Measurements from ENCODE around the gene ZNF816.
"Not testable (repeated sequence)": the region's sequence is repeated elsewhere in the genome, so short reads cannot be mapped to it uniquely, and the experiment has no call there.

ZNF816 gene

DNA sequence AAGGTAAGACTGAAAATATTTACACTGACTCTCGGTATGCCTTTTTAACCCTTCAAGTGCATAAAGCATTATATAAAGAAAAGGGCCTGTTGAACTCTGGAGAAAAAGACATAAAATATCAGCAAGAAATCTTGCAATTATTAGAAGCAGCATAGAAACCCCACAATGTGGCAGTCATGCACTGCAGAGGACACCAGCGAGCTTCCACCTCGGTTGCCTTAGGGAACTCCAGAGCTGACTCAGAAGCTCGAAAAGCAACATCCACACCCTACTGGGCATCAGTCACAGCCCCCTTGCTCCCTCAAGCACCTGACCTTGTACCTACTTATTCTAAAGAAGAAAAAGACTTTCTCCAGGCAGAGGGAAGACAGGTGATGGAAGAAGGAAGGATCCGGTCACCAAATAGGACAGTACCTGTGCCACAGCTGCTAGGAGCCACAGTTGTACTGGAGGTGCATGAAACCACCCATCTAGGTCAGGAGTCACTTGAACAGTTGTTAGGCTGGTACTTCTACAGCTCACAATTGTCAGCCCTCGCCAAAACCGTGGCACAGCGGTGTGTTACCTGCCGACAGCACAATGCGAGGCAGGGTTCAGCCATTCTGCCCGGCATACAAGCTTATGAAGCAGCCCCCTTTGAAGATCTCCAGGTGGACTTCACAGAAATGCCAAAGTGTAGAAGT is 2.9 kb downstream of the ZNF816 start:
- DNase-seq: no peak

DNA sequence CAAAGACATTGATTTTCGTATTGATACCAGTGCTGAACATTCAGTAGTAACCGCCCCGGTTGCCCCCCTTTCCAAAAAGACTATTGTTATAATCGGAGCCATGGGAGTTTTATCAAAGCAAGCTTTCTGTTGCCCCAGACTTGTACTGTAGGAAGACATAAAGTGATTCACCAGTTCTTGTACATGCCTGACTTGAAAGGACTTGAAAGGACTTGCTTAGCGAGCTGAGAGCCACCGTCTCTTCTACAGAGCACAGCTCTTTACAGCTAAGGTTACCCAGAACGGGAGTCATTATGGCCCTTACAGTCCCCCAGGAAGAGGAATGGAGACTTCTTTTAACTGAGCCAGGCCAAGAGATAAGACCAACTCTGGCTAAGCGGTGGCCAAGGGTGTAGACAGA is 5.1 kb downstream of the ZNF816 start:
- DNase-seq: no peak

DNA sequence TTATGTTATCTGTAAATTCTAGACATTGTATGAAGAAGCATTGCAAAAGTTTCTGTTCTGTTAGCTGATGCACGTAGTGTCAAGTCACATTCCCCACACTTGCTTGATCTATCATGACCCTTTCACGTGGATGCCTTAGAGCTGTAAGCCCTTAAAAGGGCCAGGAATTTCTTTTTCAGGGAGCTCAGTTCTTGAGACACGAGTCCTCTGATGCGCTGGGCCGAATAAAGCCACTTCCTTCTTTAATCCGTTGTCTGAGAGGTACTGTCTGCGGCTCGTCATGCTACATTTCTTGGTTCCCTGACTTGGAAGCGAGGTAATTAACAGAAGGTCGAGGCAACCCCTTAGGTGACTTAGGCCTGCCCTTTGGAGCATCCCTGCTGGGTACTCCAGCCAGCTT is 5.8 kb downstream of the ZNF816 start:
- no peak for DNase-seq

DNA sequence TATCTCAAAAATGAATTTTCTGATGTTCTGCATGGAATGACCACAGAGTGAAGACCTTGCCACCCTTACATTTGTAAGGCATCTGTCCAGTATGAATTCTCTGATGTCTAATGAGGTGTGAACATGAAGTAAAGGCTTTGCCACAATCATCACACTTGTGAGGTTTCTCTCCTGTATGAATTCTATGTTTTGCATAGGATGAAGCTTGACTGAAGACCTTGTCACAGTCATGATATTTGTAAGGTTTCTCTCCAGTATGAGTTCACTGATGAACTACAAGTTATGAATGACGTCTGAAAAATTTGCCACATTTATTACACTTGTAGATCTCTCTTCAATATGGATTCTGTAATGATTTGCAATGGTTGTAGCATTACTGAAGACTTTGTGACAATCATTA is 13.3 kb downstream of the ZNF816 start:
- DNase-seq: no peak

DNA sequence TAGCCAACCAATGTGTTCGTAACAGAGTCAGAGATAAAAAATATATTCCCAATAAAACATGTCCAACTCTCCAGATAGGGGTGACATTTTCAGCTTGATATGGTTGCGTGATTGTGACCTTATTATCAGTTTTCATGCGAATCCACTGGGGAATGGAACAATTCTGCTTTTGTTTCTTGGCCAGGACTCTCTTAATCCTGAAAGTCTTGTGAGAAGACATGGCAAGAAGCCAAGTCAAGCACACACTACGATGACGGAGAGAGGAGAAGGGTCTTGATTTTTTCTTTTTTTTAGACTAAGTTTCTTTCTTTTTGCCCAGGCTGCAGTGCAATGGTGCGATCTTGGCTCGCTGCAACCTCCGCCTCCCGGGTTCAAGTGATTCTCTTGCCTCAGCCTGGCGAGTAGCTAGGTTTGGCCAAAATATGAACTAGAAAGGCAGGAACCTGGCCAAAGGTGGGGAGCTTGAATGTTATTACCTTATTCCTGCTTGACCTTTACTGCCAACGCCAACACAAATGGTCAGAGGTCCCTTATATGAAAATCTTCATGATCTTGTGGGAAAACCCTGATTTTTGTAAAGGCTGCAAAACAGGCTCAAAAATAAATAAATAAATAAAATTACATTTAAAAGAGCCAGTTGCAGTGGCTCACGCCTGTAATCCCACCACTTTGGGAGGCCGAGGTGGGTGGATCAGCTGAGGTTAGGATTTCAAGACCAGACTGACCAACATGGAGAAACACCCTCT is 14.5 kb downstream of the ZNF816 start:
- no peak for DNase-seq

DNA sequence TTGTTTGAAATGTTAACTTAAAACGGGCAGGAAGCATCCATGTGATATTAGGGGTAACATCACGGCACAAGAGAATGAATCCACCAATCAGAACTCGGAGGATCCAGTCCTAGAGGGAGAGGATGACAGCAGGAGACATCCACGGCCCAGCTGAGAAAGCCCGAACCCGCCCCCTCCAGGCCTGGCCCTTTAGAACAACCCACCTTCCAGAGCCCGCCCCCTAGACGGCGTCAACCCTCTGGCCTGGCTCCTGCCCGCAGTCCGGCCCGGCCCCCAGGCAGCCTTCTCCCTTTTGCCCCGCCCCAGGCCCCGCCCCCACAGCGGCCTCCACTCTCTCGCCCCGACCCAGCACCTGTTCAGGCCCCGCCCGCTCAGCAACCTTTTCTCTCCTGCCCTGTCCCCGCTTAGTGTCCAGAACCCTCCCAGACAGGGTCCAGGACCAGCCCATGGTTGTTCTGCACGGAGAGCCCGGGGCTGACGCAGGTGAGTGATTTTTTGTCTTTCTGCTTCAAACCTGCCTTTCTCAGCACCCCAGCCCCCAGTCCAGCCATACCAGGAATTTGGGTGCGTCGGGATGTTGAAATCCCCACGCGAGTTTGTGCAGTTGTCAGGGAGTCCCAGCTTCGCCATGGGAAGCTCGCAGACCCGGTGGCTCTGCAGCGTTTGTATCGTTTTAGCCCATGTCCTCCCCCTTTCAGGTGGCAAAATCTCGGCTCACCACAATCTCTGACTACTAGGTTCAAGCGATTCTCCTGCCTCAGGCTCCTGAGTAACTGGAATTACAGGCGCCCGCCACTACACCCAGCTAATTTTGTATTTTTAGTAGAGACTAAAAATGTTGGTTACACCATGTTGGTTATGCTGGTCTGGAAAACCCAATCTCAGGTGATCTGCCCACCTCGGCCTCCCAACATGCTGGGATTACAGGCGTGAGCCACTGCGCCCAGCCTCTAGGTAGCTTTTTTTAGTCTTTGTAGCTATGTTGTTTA is 16.1 kb downstream of the ZNF816 start:
- DNase-seq: no peak

DNA sequence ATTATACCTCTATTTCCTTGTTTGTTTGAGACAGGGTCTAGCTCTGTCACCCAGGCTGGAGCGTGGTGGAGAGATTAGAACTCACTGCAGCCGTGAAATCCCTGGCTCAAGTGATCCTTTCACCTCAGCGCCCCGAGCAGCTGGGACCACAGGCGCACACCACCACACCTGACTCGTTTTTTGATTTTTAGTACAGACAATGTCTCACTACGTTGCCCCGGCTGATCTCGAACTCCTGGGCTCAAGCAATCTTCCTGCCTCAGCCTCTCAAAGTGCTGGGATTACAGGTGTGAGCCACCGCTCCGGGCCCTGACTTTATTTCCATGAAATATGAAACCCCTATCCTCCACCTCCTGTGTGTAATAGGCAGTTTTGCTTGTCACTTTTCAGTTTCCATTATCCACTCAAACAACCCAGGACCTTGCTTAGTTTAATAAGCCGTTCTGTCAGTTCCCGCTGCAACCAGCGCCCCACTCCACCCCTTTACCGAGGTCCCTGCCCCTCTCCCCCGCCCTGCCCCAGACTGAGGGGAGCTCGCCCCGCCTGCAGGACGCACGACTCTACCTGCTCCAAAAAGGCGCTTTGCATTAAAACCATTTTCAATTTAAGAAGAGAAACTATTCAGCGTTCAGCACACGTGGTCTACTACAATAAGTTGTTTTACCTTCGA is 16.9 kb downstream of the ZNF816 start:
- DNase-seq: no peak

DNA sequence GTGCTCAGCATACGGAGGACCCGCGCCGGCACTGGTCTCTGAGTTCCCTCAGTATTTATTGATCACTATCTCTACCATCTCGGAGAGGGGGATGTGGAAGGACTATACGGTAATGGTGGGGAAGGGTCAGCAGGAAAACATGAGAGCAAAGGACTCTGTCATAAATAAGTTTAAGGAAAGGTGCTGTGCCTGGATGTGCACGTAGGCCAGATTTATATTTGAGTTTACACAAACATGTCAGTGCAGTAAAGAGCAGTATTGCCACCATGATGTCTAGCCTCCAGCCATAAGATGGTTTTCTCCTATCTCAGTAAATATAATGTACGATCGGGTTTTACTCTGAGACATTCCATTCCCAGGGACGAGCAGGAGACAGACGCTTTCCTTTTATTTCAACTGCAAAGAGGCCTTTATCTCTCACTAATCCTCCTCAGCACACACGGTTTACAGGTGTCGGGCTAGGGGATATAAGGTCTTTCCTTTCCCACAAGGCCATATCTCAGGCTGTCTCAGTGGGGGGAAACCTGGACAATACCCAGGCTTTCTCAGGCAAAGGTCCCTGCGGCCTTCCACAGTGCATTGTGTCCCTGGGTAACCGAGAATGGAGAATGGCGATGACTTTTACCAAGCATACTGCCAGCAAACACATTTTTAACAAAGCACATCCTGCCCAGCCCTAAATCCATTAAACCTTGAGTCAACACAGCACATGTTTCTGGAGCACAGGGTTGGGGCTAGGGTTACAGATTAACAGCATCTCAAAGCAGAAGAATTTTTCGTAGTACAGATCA is 17.8 kb downstream of the ZNF816 start:
- not testable (repeated sequence) for DNase-seq

DNA sequence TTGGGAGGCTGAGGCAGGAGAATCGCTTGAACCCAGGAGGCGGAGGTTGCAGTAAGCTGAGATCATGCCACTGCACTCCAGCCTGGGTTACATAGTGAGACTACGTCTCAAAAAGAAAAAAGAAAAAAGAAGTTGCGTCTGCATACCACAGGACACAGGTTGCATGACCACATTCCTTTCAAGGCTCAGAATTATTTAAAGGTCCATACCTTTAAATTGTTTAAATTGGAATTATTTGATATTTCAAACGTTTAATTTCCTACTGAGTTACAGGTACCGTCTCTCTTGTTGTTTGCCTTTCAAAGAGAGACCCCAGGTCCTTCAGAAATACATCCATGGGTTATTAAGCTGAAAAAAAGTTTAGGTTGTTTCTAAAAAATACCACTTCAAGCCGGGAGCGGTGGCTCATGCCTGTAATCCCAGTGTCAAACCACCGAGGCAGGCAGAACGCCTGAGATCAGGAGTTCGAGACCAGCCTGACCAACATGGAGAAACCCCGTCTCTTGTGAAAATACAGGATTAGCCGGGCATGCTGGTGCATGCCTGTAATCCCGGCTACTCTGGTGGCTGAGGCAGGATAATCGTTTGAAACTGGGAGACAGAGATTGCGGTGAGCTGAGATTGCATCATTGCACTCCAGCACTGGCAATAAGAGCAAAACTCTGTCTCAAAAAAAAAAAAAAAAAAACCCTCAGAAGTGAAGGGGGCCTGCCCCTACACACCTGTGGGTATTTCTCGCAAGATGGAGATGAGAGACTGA is 18.6 kb downstream of the ZNF816 start:
- DNase-seq: no peak

DNA sequence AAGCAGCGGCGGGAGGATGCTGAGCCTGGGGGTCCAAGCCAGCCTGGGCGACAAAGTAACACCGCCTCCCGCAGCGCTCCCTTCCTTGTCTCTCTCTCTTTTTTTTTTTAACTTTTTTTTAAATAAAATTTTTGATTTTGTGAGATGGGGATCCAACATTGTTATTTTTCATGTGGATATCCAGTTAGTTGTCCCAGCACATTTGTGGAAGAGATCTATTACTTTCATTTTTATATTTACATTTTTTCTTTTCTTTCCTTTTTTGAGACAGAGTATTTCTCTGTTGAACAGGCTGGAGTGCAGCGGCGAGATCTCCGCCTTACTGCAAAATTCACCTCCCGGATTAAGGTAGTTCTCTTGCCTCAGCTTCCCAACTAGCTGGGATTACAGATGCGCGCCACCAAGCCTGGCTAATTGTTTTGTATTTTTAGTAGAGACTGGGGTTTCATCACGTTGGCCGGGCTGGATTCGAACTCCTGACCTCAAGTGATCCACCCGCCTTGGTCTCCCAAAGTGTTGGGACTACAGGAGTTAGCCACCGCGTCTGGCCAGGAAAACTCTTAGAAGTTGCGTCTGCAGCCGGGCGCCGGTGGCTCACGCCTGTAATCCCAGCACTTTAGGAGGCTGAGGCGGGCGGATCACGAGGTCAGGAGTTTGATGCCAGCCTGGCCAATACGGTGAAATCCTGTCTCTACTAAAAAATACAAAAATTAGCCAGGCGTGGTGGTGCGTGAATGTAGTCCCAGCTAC is 19.4 kb downstream of the ZNF816 start:
- DNase-seq: no peak

DNA sequence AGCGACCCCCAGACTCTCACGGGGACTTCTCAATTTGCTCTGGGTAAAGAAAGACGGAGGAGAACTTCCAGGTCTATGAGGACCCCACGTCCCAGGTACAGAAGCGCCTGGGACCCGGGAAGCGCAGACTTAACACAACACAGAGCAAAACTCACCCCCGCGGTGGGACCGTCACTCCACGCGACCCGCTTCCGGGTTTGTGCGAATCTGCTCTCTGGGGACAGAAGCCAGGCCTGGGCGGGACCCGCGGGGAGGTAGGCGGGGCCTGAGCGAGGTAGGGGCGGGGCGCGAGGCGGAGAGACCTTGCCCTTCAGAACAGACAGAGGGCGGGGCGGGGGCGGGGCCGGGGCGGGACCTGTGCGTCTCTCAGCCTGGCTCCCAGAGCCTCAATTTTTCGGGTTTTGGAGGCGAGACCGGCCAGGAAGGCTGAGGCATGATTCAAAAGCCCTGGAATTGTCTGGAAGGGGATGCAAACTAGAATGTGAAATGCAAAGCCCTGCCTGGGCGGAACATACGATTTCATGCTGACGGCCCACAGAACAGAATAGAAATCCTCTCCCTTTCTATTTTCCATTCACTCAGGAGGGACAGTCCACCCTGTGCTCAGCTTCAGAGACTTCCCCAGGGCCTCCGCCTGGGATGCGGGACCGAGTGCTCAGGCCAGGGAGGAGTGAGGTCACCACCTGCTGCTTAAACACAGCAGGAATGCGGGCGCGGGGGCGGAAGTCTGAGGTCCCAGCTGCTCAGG is 20.1 kb downstream of the ZNF816 start:
- DNase-seq: peak; percentile 98

DNA sequence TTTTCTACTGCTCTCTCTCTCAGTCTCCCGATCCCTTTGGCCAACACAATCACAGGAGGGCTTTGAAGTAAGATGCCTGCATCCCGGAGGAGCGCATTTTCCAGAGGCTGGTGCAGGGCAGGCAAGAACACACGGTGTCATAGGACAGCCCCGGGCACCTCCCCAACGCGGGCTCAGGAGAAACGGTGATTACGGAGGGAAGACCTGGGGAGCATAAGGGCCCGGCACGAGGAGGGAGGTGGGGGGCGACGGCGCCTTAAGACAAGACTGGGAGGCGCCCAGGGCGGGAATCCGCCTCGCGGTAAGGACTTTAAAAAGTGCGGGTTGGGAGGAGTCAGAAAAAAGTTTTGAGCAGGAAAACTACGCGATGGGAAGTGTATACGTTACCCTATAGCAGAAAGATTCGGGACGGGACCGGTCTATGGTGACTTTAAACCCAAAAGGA is 20.7 kb downstream of the ZNF816 start:
- DNase-seq: peak; percentile 31

DNA sequence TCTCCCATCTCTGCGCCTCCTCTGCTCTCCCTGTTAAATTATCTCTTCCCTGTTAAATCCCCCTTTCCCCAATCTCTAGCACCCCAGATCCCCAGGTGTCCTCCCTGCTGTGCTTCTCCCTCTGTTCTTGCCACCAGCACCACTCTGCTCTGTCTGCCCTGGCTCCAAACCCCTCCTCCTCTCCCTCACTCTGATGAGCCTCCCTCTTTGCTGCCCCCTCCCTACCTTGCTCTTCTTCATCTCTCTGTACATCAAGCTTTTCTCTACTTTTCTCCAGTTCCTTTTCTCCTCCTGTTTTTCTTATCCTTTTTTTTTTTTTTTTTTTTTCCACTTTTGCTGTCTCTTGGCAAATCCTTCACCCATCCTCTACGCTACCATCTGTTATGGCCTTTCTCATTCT is 21.2 kb downstream of the ZNF816 start:
- not testable (repeated sequence) for DNase-seq

DNA sequence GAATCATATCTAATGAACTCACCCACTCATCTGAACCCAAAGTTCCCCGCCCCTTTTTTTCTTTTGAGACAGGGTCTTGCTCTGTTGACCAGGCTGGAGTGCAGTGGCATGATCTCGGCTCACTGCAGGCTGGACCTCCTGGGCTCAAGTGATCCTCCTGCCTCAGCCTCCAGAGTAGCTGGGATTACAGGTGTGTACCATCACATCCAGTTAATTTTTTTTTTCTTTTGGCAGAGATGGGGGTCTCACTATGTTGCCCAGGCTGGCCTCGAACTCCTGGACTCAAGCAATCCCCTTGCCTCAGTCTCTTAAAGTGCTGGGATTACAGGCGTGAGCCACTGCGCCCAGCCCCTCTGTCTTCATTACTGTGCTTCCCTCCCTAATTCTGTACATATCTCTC is 21.8 kb downstream of the ZNF816 start:
- not testable (repeated sequence) for DNase-seq

DNA sequence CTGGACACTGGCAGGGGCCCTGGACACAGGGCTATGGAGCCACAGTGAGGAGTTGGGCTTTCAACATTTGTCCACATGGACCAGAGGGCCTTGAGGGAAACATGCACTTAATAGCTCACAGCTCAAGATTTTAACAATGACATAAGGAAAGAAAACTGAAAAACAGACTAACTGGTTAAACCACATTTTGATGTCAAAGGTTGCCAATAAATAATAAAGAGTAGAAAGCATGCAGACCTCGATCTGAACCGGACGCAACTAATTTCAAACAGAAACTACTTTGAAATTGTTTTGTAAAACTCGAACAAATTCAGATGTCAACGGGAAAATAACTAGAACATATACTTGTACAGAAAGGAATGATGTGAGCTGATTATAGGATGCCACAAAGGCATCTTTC is 23.9 kb downstream of the ZNF816 start:
- DNase-seq: no peak

DNA sequence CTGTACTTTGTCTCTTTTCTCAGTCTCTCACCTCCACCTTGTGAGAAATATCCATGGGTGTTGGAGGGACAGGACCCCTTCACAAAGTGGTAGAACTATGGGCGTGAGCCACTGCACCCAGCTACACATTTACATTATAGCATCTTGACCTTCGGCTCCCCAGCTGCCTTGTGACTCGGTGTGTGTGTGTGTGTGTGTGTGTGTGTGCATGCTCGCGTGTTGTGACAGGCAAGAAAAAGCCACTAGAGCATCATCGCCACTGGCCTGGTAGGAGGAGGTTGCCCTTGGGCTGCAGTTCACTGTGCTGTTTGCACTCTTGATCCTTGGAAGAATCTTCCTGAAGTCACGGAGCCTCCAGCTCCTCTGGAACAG is 25.7 kb downstream of the ZNF816 start:
- DNase-seq: no peak

DNA sequence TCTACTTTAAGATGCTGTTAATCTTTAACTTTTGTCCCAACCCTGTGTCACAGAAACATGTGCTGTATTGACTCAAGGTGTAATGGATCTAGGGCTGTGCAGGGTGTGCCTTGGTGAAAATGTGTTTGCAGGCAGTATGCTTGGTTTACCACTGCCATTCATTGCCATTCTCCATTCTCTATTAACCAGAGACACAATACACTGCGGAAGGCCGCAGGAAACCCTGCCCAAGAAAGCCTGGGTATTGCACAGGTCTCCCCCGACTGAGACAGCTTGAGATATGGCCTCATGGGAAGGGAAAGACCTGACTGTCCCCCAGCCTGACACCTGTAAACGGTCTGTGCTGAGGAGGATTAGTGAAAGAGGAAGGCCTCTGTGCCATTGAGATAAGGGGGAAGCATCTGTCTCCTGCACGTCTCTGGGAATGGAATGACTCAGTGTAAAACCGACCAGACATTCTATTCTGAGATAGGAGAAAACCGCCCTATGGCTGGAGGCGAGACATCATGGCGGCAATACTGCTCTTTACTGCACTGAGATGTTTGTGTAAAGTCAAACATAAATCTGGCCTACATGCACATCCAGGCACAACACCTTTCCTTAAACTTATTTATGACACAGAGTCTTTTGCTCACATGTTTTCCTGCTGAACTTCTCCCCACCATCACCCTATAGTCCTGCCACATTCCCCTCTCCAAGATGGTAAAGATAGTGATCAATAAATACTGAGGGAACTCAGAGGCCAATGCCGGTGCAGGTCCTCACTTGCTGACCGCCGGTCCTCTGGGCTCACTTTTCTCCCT is 26.3 kb downstream of the ZNF816 start:
- DNase-seq: no peak

DNA sequence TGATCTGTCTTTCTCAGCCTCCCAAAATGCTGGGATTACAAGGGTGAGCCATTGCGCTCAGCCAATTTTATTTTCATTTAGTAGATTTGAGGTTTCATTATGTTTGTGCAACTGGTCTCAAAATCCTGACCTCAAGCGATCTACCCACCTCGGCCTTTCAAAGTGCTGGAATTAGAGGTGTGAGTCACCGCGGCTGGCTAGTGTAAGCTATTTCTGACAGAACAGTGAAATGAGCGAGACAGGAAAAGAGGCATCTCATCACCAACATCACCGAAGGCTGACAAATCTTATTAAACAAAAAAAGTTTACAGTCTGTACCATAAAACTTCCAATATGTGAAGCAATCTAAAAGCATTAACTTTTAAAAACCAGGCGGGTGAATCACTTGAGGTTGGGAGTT is 27.2 kb downstream of the ZNF816 start:
- no peak for DNase-seq

DNA sequence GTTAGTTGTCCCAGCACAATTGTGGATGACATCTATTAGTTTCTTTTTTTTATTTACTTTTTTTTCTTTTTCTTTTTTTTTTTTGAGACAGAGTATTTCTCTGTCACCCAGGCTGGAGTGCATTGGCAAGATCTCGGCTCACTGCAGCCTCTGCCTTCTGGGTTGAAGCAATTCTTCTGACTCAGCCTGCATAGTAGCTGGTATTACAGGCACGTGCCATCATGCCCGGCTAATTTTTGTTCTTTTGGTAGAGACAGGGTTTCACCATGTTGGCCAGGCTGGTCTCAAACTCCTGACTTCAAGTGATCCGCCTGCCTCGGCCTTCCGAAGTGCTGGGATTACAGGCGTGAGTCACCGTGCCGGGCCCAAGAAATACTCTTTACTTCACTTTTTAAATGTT is 38.0 kb downstream of the ZNF816 start:
- DNase-seq: not testable (repeated sequence)
